8988T (cell line): ENCODE measurements around the gene FBXO10.
"Not testable (repeated sequence)": the region's sequence is repeated elsewhere in the genome, so short reads cannot be mapped to it uniquely, and the experiment has no call there.

Experiments used
- DNase-seq: peaks from one replicate; pipeline ENCODE4 v3.0.0; 2011

The FBXO10 gene

DNA sequence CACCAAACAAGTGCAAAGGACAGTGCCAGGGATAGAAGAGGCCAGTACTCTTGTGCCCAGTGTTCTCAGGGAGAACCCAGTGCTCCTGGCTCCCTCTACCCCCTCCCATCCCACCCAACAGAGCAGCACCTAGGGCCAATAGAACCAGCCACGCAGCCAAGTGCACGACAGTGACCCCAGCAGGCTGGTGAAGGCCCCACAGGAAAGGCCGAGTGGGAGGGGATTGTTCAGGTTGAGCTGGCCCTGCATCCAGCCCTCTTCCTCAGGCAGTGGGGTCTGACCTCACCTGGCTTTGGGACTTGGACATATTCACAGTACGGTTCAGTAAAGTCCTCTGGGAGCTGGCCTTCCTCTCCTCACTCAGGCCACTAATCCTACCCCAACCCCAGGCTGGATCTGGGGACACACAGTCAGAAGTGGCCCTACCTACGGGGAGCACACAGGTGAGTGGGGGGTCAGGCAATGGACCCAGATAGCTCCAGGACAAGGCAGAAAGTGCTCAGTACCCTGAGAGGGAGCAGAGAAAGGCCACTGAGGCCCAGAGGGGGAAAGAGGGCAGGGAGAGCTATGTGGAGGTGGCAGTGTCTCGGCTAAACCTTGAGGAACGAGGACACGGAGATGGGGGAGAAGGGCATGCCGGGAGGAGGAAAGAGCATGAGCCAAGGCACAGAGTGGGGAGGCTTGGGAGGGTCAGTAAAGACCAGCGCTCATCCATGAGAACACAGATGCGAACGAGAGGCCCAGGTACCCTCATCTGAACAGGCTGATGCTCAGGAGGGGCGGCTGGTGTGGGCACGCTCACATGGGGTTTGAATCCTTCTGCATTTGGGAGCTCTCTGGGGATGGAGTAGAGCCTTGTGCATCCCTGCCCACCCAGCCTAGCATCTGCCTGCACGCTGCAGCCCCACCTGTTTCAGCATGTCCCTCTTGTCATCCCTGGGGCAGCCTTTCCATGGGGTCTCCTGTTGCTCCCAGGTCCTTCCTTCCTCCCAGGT lies 64.9 kb downstream of the FBXO10 start:
- peak; percentile 40 for DNase-seq

DNA sequence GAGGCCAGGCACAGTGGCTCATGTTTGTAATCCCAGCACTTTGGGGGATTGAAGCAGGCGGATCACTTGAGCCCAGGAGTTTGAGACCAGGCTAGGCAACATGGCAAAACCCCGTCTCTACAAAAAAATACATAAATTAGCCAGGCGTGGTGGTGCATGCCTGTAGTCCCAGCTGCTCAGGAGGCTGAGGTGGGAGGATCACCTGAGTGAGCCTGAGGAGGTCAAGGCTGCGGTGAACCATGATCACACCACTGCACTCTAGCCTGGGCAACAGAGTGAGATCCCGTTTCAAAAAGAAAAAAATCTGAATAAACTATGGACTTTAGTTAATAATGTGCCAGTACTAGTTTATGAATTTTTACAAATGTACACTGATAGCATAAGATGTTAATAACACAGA lies 66.1 kb downstream of the FBXO10 start:
- not testable (repeated sequence) for DNase-seq

DNA sequence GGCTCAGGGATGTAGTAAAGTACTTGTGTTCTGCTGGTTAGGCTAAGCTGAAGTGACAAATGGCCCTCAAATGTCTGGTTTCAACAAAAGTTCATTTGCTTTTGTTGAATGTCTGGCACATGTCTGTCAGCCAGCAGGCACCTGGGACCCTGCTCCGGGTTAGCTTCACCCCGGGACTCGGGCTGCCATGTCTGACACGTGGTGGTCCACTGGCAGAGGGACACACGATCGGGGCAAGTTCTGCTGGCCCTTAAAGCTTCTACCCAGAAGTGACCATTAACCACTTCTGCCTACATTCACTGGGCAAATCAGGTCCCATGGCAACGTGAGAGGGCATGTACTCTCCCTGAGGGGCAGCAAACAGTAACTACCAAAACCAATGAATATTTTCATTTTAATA lies 66.6 kb downstream of the FBXO10 start:
- no peak for DNase-seq

DNA sequence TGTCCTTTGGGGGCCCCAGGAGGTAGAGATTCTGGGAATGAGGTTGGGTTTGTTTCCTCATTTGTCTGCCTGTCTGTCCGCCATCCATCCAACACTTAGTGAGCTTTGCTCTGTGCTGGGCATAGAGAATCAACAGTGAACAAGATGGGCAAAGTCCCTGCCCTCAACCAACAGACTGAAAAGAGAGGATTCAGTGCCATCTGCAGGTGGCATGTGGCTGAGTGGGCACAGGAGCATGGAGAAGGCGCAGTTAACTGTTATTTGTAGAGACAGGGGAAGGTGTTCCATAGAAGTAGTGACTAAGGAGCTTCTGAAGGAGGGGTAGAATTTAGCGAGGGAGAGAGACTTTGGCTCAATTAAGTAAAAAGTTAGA lies 67.4 kb downstream of the FBXO10 start:
- no peak for DNase-seq

DNA sequence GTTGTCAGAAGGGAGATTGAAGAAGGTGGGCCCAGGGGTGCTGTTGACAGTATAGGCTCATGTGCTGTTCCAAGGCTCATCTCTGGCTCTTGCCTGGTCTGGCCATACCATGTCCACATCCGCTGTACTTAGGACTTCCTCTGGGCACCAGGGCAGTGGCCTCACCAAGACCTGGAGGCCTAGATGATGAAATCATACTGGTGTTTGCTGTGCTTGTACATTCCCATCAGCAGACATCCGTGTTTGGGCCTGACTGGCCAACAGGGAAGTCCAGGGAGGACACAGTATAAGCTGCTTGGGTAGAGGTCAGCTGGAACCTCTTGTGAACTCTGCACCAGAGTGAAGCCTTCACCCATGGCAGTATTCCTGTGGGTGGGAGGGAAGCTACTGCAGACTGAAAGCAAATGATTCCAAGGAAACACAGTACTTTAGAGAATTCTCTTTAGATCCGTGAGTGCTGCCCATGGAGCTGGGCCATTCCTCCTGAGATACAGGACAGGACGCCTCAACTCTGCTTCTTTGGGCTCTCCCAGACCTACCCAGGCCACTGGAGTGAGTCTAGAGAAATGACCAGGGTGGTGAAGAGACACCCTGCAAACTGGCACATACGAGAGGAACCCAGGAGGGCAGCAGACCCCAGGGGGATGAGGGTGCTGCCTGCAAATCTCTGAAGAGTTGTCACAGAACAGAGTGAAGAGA lies 67.9 kb downstream of the FBXO10 start:
- DNase-seq = no peak

DNA sequence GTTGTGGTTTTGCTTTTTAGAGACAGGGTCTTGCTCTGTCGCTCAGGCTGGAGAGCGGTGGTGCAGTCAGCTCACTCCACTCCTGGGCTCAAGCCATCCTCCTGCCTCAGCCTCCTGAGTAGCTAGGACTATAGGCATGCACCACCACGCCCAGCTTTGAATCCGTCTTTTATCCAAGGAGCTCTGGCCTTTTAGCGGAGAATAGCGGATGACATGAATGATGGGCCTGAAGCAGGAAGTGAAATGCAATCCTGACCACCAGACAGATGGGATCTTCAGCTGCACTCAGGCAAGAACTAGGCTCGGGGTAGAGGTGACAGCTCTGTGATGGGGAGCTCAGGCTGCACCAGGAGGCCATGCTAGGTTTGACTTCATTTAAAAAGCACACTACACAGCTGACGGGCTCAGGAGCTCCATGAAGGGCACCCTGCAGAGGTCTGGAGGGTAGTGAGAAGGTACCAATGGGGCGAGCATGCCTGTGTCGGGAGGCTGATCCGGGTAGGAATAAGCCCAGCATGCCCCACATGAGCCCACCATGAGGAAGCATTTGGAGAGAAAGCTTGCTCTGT lies 68.5 kb downstream of the FBXO10 start:
- DNase-seq = no peak

DNA sequence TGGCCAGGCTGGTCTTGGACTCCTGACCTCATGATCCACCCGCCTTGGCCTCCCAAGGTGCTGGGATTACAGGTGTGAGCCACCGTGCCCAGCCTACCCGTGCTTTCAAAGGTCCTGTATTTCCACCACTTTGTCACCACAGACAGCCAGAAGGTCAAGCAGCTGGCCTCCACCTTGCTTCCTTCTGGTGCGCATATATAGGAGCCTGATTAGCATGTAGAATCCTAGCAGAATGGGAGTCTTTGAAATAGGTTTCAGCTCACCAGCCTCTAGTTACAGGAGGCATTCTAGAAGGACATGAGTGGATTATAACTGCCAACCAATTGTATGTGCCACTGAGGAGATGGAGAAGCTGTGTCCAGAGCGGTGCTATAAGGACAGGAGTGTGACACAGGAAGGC lies 71.6 kb downstream of the FBXO10 start:
- no peak for DNase-seq

DNA sequence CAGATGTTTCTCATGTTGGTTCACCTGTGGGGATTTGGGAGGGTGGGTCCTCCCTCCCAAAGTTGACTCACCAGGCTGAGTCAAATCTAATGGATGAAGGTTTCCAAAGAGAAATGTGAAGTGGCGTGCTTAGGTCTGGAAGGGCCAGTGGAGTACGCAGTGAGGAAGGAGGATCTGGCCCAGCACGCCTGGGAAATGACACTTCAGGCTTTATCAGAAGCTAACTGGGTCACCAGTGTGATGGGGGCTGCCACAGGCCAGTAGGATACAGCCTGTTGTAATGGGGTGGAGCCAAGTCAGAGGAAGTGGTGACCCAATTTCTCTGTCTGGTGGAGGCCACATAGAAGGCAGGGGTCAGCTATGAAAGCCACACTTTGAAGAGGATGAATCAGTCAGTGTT lies 72.4 kb downstream of the FBXO10 start:
- no peak for DNase-seq

DNA sequence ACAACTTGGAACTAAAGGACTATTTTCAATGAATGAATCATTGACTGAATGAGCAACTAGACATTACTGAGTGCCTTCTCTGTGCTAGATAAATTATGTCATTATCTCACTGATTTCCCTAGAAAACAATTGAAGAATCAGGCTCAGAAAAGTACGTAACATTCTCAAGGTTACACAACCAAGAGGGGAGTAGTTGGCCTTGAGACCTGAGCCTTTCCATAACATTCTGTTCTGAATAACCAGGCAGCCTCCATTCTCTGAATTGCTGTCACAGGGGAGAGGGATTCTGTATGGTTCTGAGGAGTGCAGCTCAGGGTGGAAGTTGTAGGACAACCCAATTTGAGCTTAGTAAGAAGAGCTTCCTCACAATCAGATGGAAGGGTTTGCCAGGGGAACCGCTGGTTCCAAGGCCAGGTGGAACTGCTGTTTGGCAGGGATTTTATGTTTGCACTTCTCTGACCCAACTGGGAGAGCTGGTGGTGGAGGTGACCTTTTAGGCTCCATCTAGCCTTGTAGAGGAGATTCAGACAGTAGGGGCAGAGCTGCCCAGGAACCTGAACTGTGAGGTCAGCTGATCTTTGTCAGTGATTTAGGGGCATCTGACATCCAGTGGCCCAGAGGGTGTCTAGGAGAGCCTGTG lies 74.1 kb downstream of the FBXO10 start:
- DNase-seq = no peak

DNA sequence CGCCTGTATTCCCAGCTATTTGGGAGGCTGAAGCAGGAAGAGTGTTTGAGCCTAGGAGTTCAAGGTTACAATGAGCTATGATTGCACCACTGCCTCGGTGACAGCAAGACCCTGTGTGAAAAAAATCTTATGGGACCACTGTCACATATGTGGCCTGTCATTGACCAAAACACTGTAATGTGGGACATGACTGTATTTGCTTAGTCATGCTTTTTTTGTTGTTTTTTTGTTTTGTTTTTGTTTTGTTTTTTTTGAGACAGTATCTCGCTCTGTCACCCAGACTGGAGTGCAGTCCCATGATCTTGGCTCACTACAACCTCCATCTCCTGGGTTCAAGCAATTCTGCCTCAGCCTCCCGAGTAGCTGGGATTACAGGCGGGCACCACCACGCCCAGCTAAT lies 76.9 kb downstream of the FBXO10 start:
- DNase-seq = no peak

DNA sequence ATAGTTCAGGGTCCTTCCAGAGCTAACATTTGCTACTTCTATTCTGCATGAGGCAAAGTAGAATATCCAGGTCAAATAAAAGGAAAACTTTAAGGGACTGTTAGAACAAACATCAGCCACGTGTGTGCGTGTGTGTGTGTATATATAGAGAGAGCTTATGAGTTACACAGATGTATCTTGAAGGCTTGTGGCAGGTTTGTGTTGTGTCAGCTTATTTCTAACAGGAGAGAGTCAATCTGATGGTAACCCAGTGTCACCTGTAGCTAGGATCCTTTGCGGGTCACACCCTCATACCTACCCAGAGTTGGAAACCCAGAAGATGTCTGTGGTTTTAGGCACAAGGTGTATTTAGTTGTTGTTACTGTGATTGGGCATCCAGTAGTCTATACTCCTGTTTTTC lies 77.7 kb downstream of the FBXO10 start:
- no peak for DNase-seq

DNA sequence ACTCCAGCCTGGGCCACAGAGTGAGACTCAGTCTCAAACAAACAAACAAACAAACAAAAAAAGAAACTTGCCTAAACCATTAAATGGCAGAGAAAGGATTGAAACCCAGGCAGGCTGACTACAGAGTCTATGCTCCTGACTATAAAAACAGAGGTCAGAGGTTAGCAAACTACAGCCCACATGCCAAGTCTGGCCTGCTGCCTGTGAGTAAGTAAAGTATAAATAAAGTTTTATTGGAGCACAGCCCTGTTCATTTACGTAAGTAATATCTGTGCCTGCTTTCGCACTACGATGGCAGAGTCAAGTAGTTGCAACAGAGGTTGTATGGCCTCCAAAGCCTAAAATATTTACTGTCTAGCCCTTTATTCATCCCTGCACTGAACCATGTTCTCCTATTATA lies 78.9 kb downstream of the FBXO10 start:
- no peak for DNase-seq

DNA sequence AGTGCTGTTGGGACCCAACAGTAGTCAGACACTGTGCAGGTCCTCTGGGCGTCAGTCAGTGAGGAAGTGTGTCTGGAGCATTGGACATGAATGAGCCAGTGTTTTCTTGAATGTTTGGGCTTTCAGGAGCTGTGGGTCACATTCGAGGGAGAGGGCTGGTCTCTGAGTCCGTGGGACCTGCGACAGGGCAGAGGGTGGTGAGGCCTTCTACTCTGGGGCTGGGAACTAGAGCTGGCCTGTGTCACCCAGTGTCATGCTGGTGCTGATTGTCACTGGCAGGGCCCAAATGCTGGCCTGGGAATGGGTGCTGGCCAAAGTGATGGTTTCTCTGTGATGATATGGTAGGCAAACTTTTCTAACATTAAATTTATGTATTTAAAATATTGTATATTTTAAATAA lies 80.2 kb downstream of the FBXO10 start:
- no peak for DNase-seq

DNA sequence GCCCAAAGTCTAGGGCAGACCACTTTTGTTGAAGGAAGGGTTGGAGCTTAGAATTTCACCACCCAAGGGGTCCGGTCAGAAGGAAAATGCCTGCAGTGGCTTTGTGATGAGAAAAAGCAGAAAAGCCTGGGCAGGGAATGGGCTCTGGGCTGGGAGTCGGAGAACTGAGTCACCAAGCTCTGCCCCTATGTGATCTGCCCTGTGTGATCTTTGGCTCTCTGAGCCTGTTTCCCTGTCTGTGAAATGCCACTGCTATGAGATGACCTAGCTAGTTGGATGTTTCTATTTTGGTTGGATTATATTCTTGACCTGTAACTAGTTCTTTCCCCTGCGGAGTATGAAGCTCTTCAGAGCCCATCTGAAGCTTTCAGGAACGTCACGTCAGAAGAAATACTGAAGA lies 80.6 kb downstream of the FBXO10 start:
- DNase-seq = no peak

DNA sequence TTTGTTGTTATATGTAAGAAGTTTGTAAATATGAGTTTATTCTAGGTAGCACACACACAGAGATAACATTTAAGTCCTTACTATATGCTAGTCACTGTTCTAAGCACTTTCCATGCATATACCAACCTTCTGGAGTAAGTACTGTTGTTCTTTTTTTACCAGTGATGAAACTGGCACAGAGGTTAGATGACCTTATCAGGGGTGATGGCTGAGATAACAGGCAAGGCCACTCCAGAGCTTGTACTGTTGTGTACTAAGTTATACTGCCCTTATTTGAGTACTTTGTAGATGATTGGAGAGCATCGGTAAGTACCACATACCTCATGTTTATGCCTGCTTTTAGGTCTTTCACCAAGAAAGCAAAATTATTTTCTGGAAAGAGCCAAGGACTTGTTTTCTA lies 84.2 kb downstream of the FBXO10 start:
- no peak for DNase-seq

DNA sequence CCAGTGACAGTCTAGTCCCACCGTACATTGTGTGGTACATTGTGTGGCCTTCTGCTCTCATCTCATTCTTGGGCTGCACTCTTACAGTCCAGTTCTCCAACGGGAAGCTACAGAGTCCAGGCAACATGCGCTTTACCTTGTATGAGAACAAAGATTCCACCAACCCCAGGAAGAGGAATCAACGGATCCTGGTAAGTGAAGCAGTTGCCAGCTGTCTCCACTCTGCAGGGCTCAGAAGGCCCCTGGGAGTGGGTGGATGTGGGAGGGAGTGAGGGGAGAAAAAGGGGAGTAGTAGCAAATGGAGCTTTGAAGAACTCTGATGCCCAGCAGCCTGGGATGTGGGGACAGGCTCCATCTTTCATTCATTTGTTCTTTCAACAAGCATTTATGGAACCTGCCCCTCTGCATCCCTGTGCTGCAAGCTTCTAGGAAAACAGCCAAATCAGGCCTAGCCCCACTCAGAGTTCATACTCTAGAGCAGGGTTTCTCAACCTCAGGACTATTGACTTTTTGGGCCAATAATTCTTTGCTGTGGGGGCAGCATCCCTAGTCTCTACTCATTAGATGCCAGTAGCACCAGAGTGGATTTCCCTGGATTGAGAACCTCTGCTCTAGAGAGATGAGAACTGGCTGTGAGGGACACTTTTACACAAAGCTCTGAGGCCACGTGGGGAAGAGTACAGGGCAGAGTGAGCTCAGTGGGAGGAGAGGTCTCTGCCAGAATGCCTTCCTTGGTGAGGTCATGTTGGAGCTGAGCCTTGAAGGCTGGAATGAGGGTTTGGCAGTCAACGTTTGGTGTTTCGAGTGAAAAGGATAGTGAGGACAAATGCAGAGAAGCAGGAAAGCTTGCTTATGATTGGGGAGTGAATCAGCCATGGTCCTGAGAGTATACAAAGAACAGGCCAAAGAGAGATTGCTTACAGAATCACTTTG lies 89.3 kb downstream of the FBXO10 start:
- DNase-seq = no peak

DNA sequence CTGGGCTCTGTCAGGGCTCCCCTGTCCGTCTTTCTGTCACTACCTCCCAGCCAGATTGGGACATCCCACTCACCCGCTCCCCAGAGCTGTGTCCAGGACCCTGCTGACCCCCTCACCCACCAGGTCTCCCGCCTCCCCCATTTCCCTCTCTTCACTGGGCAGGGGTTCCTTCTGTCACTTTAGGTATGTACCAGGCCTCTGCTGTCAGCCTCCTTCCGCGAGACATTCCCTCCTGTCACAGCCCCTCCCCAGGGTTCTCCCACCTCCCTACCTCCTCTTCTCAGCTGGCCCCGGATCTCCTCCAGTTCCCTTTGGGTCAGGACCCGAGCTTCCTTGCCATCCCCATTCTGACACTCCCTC lies 89.9 kb downstream of the FBXO10 start:
- no peak for DNase-seq

DNA sequence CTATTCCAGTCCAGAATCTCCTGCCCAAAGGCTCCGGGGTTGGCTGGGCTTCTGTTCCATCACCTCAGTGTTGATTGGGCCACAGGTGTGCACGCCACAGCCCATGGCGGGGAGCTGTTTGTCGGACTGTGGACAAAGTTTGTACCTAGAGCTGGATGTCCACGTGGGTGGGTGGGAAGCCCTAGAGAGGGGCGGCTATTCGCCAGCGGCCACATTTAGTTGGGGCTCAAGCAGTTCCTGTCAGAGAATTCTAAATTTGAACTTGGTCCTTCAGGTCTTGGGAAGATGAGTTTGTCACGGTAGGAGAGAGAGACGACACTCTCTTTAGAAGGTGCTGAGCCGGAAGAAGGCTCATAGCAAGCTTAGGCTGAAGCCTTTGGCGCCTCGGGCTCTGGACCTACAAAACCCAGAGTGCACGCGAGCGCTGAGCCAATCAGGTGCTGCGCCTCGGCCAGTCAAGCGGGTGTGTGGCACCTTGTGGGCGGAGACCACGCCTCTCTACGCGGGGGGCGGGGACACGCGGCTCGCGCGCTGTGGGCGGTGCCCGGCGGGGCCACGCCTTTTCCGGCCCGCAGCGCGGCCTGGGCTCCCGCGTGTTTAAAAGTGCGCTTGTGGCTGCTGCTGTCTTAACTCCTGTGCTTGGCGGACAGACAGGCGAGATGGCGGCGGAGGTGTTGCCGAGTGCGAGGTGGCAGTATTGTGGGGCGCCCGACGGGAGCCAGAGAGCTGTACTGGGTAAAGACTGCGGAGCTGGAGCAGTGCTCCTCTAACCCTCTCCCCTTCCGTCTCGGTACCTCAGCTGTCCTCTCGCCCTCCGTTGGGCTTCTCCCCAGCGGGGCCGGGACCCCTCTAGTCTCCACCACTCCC lies 90.6 kb downstream of the FBXO10 start, which contains the start of gene POLR1E:
Gene POLR1E, plus strand, starts transcription at position 560 of the 867 bp plus-strand sequence. Its CDS starts 100 bp downstream, at position 660.
- peak; percentile 95 for DNase-seq

DNA sequence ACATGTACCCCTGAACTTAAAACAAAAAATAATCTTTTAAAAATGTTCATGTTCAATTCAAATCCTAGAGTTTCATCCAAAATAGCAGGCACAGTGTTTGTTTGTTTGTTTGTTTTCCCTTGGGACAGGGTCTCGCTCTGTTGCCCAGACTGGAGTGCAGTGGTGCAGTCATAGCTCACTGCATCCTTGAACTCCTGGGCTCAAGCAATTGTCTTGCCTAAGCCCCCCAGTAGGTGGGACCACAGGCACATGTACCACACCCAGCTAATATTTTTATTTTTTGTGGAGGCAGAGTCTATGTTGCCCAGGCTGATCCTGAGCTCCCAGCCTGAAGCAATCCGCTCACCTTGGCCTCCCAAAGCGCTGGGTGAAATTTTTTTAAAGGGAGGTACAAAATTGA lies 95.4 kb downstream of the FBXO10 start:
- DNase-seq = no peak

DNA sequence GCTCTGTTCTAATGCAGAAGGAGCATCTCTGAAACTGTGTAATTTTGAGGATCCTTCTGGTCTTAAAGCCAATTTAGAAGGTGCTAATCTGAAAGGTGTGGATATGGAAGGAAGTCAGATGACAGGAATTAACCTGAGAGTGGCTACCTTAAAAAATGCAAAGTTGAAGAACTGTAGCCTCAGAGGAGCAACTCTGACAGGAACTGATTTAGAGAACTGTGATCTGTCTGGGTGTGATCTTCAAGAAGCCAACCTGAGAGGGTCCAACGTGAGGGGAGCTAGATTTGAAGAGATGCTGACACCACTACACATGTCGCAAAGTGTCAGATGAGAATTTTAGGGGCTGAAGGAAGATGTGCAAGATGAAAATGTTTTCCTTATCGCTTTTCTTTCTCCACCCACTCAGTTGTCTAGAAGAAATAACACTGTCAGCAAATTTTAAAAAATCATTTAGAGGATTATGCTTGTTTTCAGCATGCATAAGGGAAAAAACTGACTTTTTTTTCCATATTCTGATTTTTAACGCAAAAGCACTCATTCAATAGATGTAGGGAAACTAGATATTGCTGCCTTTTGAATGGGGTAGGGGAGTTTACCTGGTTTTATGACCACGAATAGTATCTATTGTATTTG lies 98.1 kb downstream of the FBXO10 start:
- DNase-seq = not testable (repeated sequence)

DNA sequence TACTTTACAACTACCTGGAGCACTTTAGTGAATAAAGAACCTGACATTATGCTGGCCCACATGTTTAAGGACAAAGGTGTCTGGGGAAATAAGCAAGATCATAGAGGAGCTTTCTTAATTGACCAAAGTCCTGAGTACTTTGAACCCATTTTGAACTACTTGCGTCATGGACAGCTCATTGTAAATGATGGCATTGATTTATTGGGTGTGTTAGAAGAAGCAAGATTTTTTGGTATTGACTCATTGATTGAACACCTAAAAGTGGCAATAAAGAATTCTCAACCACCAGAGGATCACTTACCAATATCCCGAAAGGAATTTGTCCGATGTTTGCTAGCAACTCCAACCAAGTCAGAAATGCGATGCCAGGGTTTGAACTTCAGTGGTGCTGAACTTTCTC lies 98.7 kb downstream of the FBXO10 start:
- not testable (repeated sequence) for DNase-seq
